Coronary artery (tissue), 2 donors: ENCODE data around the gene PBX4.

Experiments
- DNase-seq: peaks from one replicate; pipeline ENCODE4 v3.0.0-alpha.2; 2017; ENCODE audit warnings: low spot score
- H3K27ac ChIP-seq, 2 donors: fragments of 200-600 bp; sonication (generic); one replicate each; pipeline ENCODE4 v1.5.1; 2016 to 2019
- H3K4me3 ChIP-seq: fragments of 200-600 bp; sonication (generic); 2 replicates; pipeline ENCODE4 v1.5.1; 2016; ENCODE audit warnings: mild to moderate bottlenecking, moderate library complexity
- TF ChIP-seq, protein P1 (sequence below): fragments of 200-600 bp; sonication (generic); IDR thresholded peaks from one replicate; pipeline ENCODE4 v1.5.1; 2019; ENCODE audit warnings: antibody characterized with exemption

The PBX4 gene

DNA sequence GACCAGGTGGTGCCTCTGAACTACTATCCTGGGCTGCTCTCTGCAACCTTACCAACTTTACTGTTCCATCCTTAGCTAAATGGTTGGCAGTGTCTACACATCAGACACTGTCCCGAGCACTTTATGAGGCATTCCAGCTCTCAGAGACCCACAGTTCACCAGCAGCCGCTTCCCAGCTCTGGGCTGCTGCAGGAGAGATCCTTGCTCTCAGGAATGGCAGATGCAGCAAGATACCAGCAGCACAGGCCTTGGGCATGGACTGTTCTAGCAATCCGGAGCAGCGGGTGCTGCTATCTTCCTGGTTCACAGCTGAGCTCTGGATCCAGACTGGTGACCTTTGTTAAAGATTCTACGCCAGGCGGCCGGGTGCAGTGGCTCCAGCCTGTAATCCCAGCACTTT is 12.9 kb upstream of the PBX4 start:
- no peak overlapping the region for H3K4me3 ChIP-seq
- DNase-seq = no peak
- TF ChIP-seq, protein P1, sequence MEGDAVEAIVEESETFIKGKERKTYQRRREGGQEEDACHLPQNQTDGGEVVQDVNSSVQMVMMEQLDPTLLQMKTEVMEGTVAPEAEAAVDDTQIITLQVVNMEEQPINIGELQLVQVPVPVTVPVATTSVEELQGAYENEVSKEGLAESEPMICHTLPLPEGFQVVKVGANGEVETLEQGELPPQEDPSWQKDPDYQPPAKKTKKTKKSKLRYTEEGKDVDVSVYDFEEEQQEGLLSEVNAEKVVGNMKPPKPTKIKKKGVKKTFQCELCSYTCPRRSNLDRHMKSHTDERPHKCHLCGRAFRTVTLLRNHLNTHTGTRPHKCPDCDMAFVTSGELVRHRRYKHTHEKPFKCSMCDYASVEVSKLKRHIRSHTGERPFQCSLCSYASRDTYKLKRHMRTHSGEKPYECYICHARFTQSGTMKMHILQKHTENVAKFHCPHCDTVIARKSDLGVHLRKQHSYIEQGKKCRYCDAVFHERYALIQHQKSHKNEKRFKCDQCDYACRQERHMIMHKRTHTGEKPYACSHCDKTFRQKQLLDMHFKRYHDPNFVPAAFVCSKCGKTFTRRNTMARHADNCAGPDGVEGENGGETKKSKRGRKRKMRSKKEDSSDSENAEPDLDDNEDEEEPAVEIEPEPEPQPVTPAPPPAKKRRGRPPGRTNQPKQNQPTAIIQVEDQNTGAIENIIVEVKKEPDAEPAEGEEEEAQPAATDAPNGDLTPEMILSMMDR = no peak
- no peak overlapping the region for H3K27ac ChIP-seq

DNA sequence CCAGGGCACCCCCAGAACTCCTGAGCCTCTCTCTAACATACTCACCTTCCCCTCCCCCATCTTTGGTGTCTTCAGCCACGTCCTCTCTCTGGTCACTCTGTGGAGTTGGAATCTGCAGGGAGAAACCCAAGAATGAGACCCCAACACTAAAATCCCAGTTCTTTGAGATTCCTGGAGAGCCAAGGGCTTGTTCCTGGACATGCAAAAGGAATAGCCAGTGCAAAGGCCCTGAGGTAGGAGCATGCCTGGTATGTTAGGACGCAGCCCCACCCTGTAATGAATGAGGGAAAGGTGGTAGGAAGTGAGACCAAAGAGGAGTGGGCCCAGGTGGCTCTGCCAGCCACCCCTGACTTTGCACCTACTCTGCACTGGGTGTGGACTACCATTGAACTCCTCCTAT is 11.9 kb upstream of the PBX4 start:
- TF ChIP-seq, protein P1 = no peak
- DNase-seq = no peak
- no peak overlapping the region for H3K27ac ChIP-seq
- no peak overlapping the region for H3K4me3 ChIP-seq

DNA sequence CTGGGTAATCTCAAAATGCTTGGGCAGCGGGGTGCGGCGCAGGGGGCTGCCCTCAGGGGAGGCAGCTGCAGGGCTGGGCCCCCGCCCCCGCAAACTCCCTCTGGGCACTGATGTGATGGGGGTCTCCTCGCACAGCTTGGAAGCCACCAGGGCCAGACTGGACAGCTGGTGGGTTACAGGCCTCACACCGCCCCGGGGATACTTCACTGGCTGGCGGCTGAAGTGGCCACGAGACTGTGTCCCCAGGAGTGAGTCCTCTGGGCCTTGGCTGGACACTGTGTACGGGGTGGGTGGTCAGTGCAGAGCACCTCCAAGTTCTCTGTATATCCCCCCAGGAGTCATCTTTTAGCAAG is 11.6 kb upstream of the PBX4 start:
- DNase-seq = no peak
- Histone ChIP-seq H3K27ac (no peak overlapping the region), H3K4me3 (no peak overlapping the region)
- TF ChIP-seq, protein P1 = no peak

DNA sequence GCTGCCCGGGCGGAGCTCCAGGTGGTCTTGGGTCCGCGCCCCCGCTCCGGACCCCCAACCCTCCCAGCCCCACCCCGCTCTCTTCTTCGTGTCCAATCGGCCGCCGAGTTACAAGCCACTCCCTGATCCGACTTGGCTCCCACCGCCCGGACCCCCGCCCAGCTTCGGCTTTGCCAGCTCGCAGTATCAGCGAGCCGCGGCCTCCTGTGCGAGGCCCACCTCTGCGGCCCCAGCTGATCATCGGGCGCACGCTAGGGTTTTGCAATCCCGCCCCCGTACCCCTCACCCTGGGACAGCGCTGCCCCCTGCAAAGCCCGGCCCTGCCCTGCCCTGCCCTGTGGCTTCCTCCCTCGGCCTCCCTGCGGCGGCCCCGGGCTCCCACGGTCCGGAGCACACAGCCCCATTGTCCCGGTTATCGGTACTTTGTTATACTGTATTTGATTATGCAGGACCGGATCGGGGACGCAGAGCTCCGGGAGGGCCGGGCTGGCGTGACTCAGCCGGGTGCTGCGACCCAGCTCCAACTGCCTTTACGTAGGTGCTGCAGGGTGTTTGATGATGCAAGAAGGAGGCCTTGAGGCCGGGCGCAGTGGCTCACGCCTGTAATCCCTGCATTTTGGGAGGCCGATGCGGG is 10.1 kb upstream of the PBX4 start:
- H3K4me3 ChIP-seq = peak overlapping the region; percentile 71
- H3K27ac ChIP-seq = no peak overlapping the region

DNA sequence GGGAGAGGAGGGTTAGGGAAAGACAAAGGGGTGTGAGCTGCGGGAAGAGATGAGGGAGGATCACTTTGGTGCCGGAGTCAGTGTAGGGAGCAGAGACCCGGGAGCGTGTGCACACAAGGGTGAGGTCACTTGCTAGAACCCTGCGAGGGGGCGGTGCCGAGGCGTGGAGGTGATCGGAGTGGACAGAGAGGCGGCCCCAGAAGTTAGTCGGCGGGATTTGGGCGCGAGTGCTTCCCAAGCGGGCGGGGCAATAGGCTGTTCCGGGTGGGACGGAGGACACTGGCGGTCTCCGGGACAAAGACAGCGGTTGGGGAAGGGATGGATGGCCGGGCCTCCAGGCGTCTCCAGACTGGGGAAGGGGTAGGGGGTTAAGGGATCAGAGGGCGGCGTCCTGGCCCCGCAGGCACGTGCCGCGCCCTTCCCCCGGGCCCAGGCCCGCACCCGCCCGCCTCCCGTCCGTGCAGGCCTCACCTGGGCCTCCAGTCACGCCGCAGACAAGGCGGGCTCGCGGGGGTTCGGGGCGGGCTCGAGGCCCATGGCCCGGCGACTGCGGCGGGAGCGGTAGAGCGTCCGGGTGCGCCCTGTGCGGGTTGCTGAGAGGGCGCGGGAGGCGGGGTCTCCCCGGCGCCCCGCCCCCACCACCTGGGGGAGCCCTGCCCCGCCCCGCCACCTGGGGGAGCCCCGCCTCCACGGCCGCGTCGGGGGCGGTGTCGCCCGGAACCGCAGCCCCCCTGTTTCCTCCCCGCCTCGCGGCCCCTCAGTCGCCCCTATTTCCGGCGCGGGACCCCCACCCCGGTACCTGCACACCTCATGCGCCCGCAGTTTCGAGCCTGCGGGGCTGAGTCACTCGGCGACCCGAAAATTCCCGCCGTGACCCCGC is 9.4 kb upstream of the PBX4 start, which contains the start of gene LPAR2:
LPAR2 (minus strand) TSS at position 600 of the 880 bp plus-strand sequence. CDS start 945 bp downstream, outside the sequence.
- TF ChIP-seq, protein P1 = no peak

More for the DNA sequence above, 10.1 kb upstream of the PBX4 start:
- TF ChIP-seq, protein P1 = no peak
- no peak for DNase-seq

DNA sequence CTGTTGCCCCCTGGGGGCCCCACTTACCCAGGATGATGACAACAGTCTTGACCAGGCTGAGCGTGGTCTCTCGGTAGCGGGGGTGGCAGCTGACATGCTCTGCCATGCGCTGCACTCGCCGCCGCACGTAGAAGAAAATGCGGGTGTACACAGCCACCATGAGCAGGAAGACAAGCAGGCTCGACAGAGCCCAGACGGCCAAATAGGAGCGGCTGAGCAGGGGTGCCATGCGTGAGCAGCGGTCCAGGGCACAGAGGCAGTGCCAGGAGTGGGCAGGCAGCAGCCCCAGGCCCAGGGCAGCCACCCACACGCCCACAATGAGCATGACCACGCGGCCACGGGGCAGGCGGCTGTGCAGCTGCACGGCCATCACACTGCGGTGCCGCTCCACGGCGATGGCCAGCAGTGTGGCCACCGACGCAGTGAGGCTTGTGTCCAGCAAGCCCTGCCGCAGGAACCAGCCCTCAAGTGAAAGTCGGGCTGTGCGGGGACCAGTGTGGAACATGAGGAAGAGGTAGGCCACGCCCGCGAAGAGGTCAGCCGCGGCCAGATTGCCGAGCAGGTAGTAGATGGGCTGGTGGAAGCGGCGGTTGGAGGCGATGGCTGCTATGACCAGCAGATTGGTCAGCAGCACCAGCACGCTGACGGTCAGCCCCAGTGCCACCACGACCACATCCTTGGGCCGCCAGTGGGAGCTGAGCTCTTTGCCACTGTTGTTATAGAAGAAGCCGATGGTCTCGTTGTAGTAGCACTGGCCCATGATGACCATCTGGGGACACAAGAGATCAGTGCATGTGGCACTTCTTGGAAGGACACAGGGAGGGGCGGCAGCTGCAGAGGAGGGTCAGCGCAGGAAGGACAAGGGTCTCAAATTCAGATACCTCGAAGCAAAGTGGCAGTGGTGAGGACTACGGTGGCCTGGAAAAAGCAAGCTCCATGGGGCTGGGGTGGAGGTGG is 8.3 kb upstream of the PBX4 start:
- TF ChIP-seq, protein P1 = no peak
- H3K27ac ChIP-seq = no peak overlapping the region
- DNase-seq = no peak
- H3K4me3 ChIP-seq = no peak overlapping the region

More for the DNA sequence above, 9.4 kb upstream of the PBX4 start, which contains the start of gene LPAR2:
- Histone ChIP-seq H3K27ac (no peak within 1 kb of the TSS), H3K4me3 (peak within 1 kb of the TSS; percentile 71)
- DNase-seq = no peak
